ENCODE data around the gene TDRD9.

Gene TDRD9

GRCh38 chr14:104062281-104062680 is 134.0 kb downstream of the TDRD9 start:
- H3K9me3 ChIP-seq (ENCODE audit: control insufficient read depth, insufficient read depth, low read length): no peaks in the 10 kb centered on the region
- no peaks in the 10 kb centered on the region for H3K36me3 ChIP-seq (ENCODE audit: insufficient read depth, low read length)
- H3K4me1 ChIP-seq (ENCODE audit: insufficient read depth, low read length): no peaks in the 10 kb centered on the region
- H3K9ac ChIP-seq (ENCODE audit: low read depth, low read length): no peak overlapping the region

- Histone ChIP-seq H3K36me3 (ENCODE audit: insufficient read depth, low read length) (no peaks in the 10 kb centered on the region), H3K9ac (ENCODE audit: low read depth, low read length) (no peak overlapping the region), H3K9me3 (ENCODE audit: control insufficient read depth, insufficient read depth, low read length) (no peaks in the 10 kb centered on the region), H3K4me1 (ENCODE audit: insufficient read depth, low read length) (no peaks in the 10 kb centered on the region)
These were observed 135.7 kb downstream of the TDRD9 start for GRCh38 chr14:104064003-104064402.

- Histone ChIP-seq H3K4me1 (ENCODE audit: insufficient read depth, low read length) (no peaks in the 10 kb centered on the region), H3K36me3 (ENCODE audit: insufficient read depth, low read length) (no peaks in the 10 kb centered on the region), H3K9me3 (ENCODE audit: control insufficient read depth, insufficient read depth, low read length) (no peaks in the 10 kb centered on the region), H3K9ac (ENCODE audit: low read depth, low read length) (no peak overlapping the region)
These were observed 138.0 kb downstream of the TDRD9 start for GRCh38 chr14:104066279-104066678.

GRCh38 chr14:104066719-104067295 is 138.6 kb downstream of the TDRD9 start:
- no peaks in the 10 kb centered on the region for H3K9me3 ChIP-seq (ENCODE audit: control insufficient read depth, insufficient read depth, low read length)
- no peak overlapping the region for H3K9ac ChIP-seq (ENCODE audit: low read depth, low read length)
- H3K4me1 ChIP-seq (ENCODE audit: insufficient read depth, low read length): no peaks in the 10 kb centered on the region
- no peaks in the 10 kb centered on the region for H3K36me3 ChIP-seq (ENCODE audit: insufficient read depth, low read length)

GRCh38 chr14:104069541-104069940 is 141.3 kb downstream of the TDRD9 start:
- Histone ChIP-seq H3K9ac (ENCODE audit: low read depth, low read length) (no peak overlapping the region), H3K36me3 (ENCODE audit: insufficient read depth, low read length) (no peaks in the 10 kb centered on the region), H3K9me3 (ENCODE audit: control insufficient read depth, insufficient read depth, low read length) (no peaks in the 10 kb centered on the region), H3K4me1 (ENCODE audit: insufficient read depth, low read length) (no peaks in the 10 kb centered on the region)

GRCh38 chr14:104072586-104072985 is 144.3 kb downstream of the TDRD9 start:
- Histone ChIP-seq H3K9ac (ENCODE audit: low read depth, low read length) (no peak overlapping the region), H3K9me3 (ENCODE audit: control insufficient read depth, insufficient read depth, low read length) (no peaks in the 10 kb centered on the region), H3K4me1 (ENCODE audit: insufficient read depth, low read length) (no peaks in the 10 kb centered on the region), H3K36me3 (ENCODE audit: insufficient read depth, low read length) (no peaks in the 10 kb centered on the region)

- Histone ChIP-seq H3K4me1 (ENCODE audit: insufficient read depth, low read length) (no peaks in the 10 kb centered on the region), H3K9me3 (ENCODE audit: control insufficient read depth, insufficient read depth, low read length) (no peaks in the 10 kb centered on the region), H3K9ac (ENCODE audit: low read depth, low read length) (no peak overlapping the region), H3K36me3 (ENCODE audit: insufficient read depth, low read length) (no peaks in the 10 kb centered on the region)
These were observed 145.5 kb downstream of the TDRD9 start for GRCh38 chr14:104073764-104074163.

- no peaks in the 10 kb centered on the region for H3K36me3 ChIP-seq (ENCODE audit: insufficient read depth, low read length)
- H3K4me1 ChIP-seq (ENCODE audit: insufficient read depth, low read length): no peaks in the 10 kb centered on the region
- H3K9me3 ChIP-seq (ENCODE audit: control insufficient read depth, insufficient read depth, low read length): no peaks in the 10 kb centered on the region
- H3K9ac ChIP-seq (ENCODE audit: low read depth, low read length): no peak overlapping the region
These were observed 147.4 kb downstream of the TDRD9 start for GRCh38 chr14:104075530-104076151.

- no peak overlapping the region for H3K9ac ChIP-seq (ENCODE audit: low read depth, low read length)
- no peaks in the 10 kb centered on the region for H3K36me3 ChIP-seq (ENCODE audit: insufficient read depth, low read length)
- no peaks in the 10 kb centered on the region for H3K9me3 ChIP-seq (ENCODE audit: control insufficient read depth, insufficient read depth, low read length)
- no peaks in the 10 kb centered on the region for H3K4me1 ChIP-seq (ENCODE audit: insufficient read depth, low read length)
These were observed 148.5 kb downstream of the TDRD9 start for GRCh38 chr14:104076743-104077142.

- H3K9ac ChIP-seq (ENCODE audit: low read depth, low read length): no peak overlapping the region
- no peaks in the 10 kb centered on the region for H3K9me3 ChIP-seq (ENCODE audit: control insufficient read depth, insufficient read depth, low read length)
- no peaks in the 10 kb centered on the region for H3K36me3 ChIP-seq (ENCODE audit: insufficient read depth, low read length)
- H3K4me1 ChIP-seq (ENCODE audit: insufficient read depth, low read length): no peaks in the 10 kb centered on the region
These were observed 149.8 kb downstream of the TDRD9 start for GRCh38 chr14:104078031-104078455.

- no peaks in the 10 kb centered on the region; the same call in 1 of the 2 replicates for H3K4me1 ChIP-seq (ENCODE audit: insufficient read depth, low read length)
- H3K9me3 ChIP-seq (ENCODE audit: control insufficient read depth, insufficient read depth, low read length): no peaks in the 10 kb centered on the region
- no peak overlapping the region for H3K9ac ChIP-seq (ENCODE audit: low read depth, low read length)
- H3K36me3 ChIP-seq (ENCODE audit: insufficient read depth, low read length): no peaks in the 10 kb centered on the region
These were observed 152.4 kb downstream of the TDRD9 start for GRCh38 chr14:104080376-104081260.

- H3K4me1 ChIP-seq (ENCODE audit: insufficient read depth, low read length): no peaks in the 10 kb centered on the region; the same call in 1 of the 2 replicates
- H3K9ac ChIP-seq (ENCODE audit: low read depth, low read length): no peak overlapping the region
- H3K36me3 ChIP-seq (ENCODE audit: insufficient read depth, low read length): no peaks in the 10 kb centered on the region
- H3K9me3 ChIP-seq (ENCODE audit: control insufficient read depth, insufficient read depth, low read length): no peaks in the 10 kb centered on the region
These were observed 153.1 kb downstream of the TDRD9 start for GRCh38 chr14:104081261-104081835.

GRCh38 chr14:104081951-104082464 is 153.8 kb downstream of the TDRD9 start:
- no peak overlapping the region for H3K9ac ChIP-seq (ENCODE audit: low read depth, low read length)

GRCh38 chr14:104082807-104083206 is 154.6 kb downstream of the TDRD9 start:
- no peaks in the 10 kb centered on the region; the same call in 1 of the 2 replicates for H3K4me1 ChIP-seq (ENCODE audit: insufficient read depth, low read length)
- H3K9me3 ChIP-seq (ENCODE audit: control insufficient read depth, insufficient read depth, low read length): no peaks in the 10 kb centered on the region
- H3K36me3 ChIP-seq (ENCODE audit: insufficient read depth, low read length): no peaks in the 10 kb centered on the region
- H3K9ac ChIP-seq (ENCODE audit: low read depth, low read length): no peak overlapping the region

More at GRCh38 chr14:104081951-104082464, 153.8 kb downstream of the TDRD9 start:
- Histone ChIP-seq H3K36me3 (ENCODE audit: insufficient read depth, low read length) (no peaks in the 10 kb centered on the region), H3K4me1 (ENCODE audit: insufficient read depth, low read length) (no peaks in the 10 kb centered on the region; the same call in 1 of the 2 replicates), H3K9me3 (ENCODE audit: control insufficient read depth, insufficient read depth, low read length) (no peaks in the 10 kb centered on the region)
